ENCODE results near the gene CPO. TPM values are rescaled to one million over a fixed set of nuclear protein-coding genes. Genes with fewer than 3 reads are reported as not detected.

The CPO gene
- total RNA-seq, 2 donors from 2014 or later, result not detected

DNA sequence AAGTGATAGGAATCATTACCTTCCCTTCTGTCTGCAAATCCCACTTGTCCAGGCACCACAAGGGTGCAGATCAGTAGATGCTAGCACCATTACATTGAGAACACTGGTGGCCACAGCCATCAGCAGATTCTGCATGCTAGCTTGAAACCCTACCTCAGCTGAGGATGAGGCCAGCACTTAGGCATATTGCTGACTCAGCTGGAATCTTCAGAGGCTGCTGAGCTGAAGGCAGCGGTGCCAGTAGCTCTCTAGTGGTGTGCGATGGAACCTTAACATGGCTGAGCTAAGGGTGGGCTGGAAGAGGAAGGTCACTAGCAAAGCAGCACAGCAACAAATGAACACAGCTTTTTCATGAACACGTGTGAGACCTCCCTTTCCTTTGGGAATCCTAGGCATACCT lies 19.0 kb upstream of the CPO start:
- 80 to 95% methylated on average over 3 of the region's 3 CpGs for WGBS, 2 donors
- no peak for DNase-seq
- no peak for ATAC-seq
- Histone ChIP-seq H3K4me1 (no peaks in the 10 kb centered on the region), H3K36me3 (replicated peaks in 1 of 2; ENCODE audit: insufficient read depth in 1 of 2, low read depth in 2 of 2) (no peaks in the 10 kb centered on the region), H3K27ac (no peak overlapping the region), H3K4me3 (no peak overlapping the region), H3K9me3 (no peaks in the 10 kb centered on the region), H3K27me3 (no peaks in the 10 kb centered on the region)
- TF ChIP-seq CTCF (IDR thresholded peaks at IDR 0.05), result no peak
- TF ChIP-seq POLR2A (IDR thresholded peaks at IDR 0.05), result no peak
- intact Hi-C loops (cut with DNase I), result no loop called here

DNA sequence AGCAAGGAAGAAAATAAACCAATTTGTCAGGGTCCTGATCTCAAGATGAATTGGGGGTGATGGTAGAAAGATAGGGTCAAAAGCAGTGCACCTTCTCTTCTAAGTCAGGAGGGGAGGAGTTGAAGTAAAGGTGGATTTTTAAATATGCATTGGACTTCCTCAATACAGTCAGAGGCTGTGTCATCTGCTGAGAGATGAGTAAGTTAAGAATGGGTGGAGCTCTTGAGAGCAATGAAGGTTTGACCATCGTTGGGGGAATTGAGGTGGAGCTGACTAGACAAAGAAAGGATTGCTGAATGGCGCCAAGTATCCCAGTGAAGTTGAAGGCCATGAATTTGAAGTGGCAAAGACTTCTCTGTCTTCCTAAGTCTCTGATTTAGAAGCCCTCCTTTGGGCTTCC lies 18.4 kb upstream of the CPO start:
- H3K4me1 ChIP-seq, result no peaks in the 10 kb centered on the region
- H3K4me3 ChIP-seq, result no peak overlapping the region
- DNase-seq (no peak), ATAC-seq (no peak)
- no peak for TF ChIP-seq CTCF (IDR thresholded peaks at IDR 0.05)
- no peak for TF ChIP-seq POLR2A (IDR thresholded peaks at IDR 0.05)
- H3K9me3 ChIP-seq, result no peaks in the 10 kb centered on the region
- H3K27me3 ChIP-seq, result no peaks in the 10 kb centered on the region
- H3K36me3 ChIP-seq (replicated peaks in 1 of 2; ENCODE audit: insufficient read depth in 1 of 2, low read depth in 2 of 2), result no peaks in the 10 kb centered on the region
- 80 to 83% methylated on average over 2 of the region's 2 CpGs for WGBS, 2 donors
- no peak overlapping the region for H3K27ac ChIP-seq
- intact Hi-C loops (cut with DNase I), result no loop called here

DNA sequence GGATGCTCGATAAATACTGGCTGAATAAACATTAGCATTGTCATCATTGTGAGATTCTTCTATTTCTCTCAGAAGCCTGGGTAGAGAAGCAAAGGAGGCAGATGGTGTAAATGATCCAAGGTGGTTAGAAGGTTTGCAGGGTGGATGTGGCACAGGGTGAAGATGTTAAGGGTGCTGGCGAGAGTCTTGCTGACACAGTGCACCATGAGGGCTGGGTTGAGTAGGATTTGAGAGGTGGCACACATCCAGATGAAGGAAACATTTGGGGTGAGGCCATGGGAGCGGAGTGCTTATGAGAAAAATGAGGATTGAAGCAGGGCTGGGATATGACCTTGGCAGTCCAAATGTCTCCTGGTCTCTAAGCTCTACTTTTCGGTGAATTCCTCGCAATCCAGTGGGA lies 17.8 kb upstream of the CPO start:
- Histone ChIP-seq H3K4me3 (no peak overlapping the region), H3K4me1 (no peaks in the 10 kb centered on the region), H3K36me3 (replicated peaks in 1 of 2; ENCODE audit: insufficient read depth in 1 of 2, low read depth in 2 of 2) (no peaks in the 10 kb centered on the region), H3K27ac (no peak overlapping the region), H3K9me3 (no peaks in the 10 kb centered on the region), H3K27me3 (no peaks in the 10 kb centered on the region)
- TF ChIP-seq CTCF (IDR thresholded peaks at IDR 0.05) (no peak), POLR2A (IDR thresholded peaks at IDR 0.05) (no peak)
- intact Hi-C loops (cut with DNase I), result no loop called here
- DNase-seq, result no peak
- WGBS, 2 donors, result 87 to 89% methylated on average over 5 of the region's 5 CpGs
- no peak for ATAC-seq

DNA sequence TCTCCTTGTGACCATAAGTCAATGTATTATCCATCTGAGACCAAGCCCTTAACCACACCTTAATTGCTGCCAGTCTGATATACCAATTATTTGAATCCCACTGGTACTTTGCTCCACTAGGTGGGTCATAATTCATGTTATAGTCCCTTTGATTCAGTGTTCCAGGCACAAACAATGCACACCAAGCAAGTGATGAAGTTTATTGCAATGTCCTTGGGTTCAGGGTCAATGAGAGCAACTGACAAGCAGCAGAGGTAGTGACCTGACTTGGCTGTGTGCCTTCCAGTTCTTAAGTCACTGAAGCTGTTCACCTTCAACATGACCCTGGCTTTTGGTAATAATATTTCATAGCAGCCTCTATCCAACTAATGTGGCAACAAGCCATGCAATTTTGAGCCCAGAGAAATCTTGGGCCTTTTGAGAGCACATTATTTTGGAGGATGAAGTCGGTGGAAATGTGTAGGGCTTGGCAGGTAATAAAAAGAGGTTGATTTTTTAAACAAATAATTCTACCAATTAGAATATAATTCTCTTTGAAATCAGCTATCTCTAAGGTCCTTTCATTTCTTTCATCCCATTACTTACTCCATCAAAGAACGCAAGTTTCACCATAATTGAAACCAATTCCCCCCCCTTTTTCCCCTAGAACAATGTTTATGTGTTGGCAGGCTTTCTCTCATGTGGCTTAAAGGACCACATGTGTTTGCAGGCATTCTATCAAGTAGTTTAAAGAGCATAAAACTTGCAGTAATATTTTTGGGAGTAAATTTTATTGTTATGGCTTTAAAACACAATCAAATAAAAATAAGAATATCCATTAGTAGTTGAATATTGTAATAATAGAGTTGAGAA lies 3.1 kb upstream of the CPO start:
- Histone ChIP-seq H3K4me3 (no peak overlapping the region), H3K36me3 (replicated peaks in 1 of 2; ENCODE audit: insufficient read depth in 1 of 2, low read depth in 2 of 2) (no peaks in the 10 kb centered on the region), H3K27me3 (no peaks in the 10 kb centered on the region), H3K4me1 (no peaks in the 10 kb centered on the region), H3K27ac (no peak overlapping the region), H3K9me3 (no peaks in the 10 kb centered on the region)
- TF ChIP-seq CTCF (IDR thresholded peaks at IDR 0.05), result no peak
- TF ChIP-seq POLR2A (IDR thresholded peaks at IDR 0.05), result no peak
- intact Hi-C loops (cut with DNase I), result no loop called here
- ATAC-seq (no peak), DNase-seq (no peak)
- 60 to 74% methylated on average over 2 of the region's 2 CpGs for WGBS, 2 donors

GRCh38 chr2:206936843-206937230 lies 2.5 kb upstream of the CPO start:
- H3K36me3 ChIP-seq (replicated peaks in 1 of 2; ENCODE audit: insufficient read depth in 1 of 2, low read depth in 2 of 2), result no peaks in the 10 kb centered on the region
- no peak overlapping the region for H3K27ac ChIP-seq
- no peak for TF ChIP-seq POLR2A (IDR thresholded peaks at IDR 0.05)
- TF ChIP-seq CTCF (IDR thresholded peaks at IDR 0.05), result no peak
- no peak overlapping the region for H3K4me3 ChIP-seq
- no peaks in the 10 kb centered on the region for H3K9me3 ChIP-seq
- H3K4me1 ChIP-seq, result no peaks in the 10 kb centered on the region
- no peaks in the 10 kb centered on the region for H3K27me3 ChIP-seq
- intact Hi-C loops (cut with DNase I), result no loop called here
- ATAC-seq (no peak), DNase-seq (no peak)
- 35 to 44% methylated on average over 2 of the region's 2 CpGs for WGBS, 2 donors
